Fibroblast of lung (primary cell): ENCODE measurements around the gene CCDC102A. TPM values are rescaled to one million over a fixed set of nuclear protein-coding genes. Genes with fewer than 3 reads are reported as not detected.
"Not testable (repeated sequence)": the region's sequence is repeated elsewhere in the genome, so short reads cannot be mapped to it uniquely, and the experiment has no call there.

Experiments
- DNase-seq, 2 donors: peaks; one replicate each; pipeline versions ENCODE4 v3.0.0 to v3.0.0-alpha.2; 2010; ENCODE audit warnings: low read depth in 2 of 2
- H2AFZ ChIP-seq: 2 replicates; pipeline ENCODE4 v1.5.1; 2012; ENCODE audit warnings: low read length, control low read depth, inconsistent platforms
- H3K27ac ChIP-seq: 2 replicates; pipeline ENCODE4 v1.5.1; 2011; ENCODE audit warnings: low read length, control low read depth; ENCODE audit not compliant: insufficient read depth
- H3K27me3 ChIP-seq: 2 replicates; pipeline ENCODE4 v1.5.1; 2011; ENCODE audit warnings: mild to moderate bottlenecking, low read length; ENCODE audit not compliant: control insufficient read depth, insufficient read depth
- H3K36me3 ChIP-seq: 2 replicates; pipeline ENCODE4 v1.5.1; 2011; ENCODE audit warnings: low read length; ENCODE audit not compliant: control insufficient read depth, insufficient read depth
- H3K4me1 ChIP-seq: 2 replicates; pipeline ENCODE4 v1.5.1; 2011; ENCODE audit warnings: low read length; ENCODE audit not compliant: control insufficient read depth, insufficient read depth; ENCODE audit errors: extremely low read depth
- H3K4me2 ChIP-seq: 2 replicates; pipeline ENCODE4 v1.5.1; 2011; ENCODE audit warnings: low read length, control low read depth; ENCODE audit not compliant: insufficient read depth; ENCODE audit errors: extremely low read depth
- H3K4me3 ChIP-seq, 4 experiments: fragments of 200-600 bp in 1 of 4; sonication (generic) in 1 of 4; replicated peaks in 1 of 4; 2 replicates each; pipeline ENCODE4 v1.5.1; 2011 to 2016; ENCODE audit warnings: low read length in 4 of 4, low read depth in 3 of 4, mild to moderate bottlenecking in 3 of 4, control low read depth in 2 of 4, inconsistent platforms in 1 of 4, mixed read lengths in 1 of 4; ENCODE audit not compliant: insufficient read depth in 1 of 4; ENCODE audit errors: control extremely low read depth in 1 of 4
- H3K79me2 ChIP-seq: 2 replicates; pipeline ENCODE4 v1.5.1; 2012; ENCODE audit warnings: mild to moderate bottlenecking, low read length, inconsistent platforms; ENCODE audit not compliant: control insufficient read depth, insufficient read depth
- H3K9ac ChIP-seq: 2 replicates; pipeline ENCODE4 v1.5.1; 2011; ENCODE audit warnings: mild to moderate bottlenecking, low read length, control low read depth; ENCODE audit not compliant: insufficient read depth
- H3K9me3 ChIP-seq: 2 replicates; pipeline ENCODE4 v1.5.1; 2012; ENCODE audit warnings: low read depth, low read length; ENCODE audit not compliant: control insufficient read depth, insufficient read depth
- H4K20me1 ChIP-seq: 2 replicates; pipeline ENCODE4 v1.5.1; 2011; ENCODE audit warnings: low read length; ENCODE audit not compliant: control insufficient read depth, insufficient read depth; ENCODE audit errors: extremely low read depth
- EZH2 ChIP-seq: IDR thresholded peaks from 2 replicates; pipeline ENCODE4 v1.5.1; 2012; ENCODE audit warnings: low read length, control low read depth, mild to moderate bottlenecking; ENCODE audit errors: missing control alignments
- polyA plus RNA-seq, 2 donors: library from polyadenylated mRNA; depleted of rRNA in 1 of 2; stranded (reverse) in 1 of 2; unstranded in 1 of 2; fragments of >200 nt; gene quantifications; 2 replicates each; pipeline ENCODE4 v1.2.1, GENCODE V29; 2011 to 2012; ENCODE audit warnings: missing spikeins in 1 of 2
- total RNA-seq: library from RNA; depleted of rRNA; stranded (reverse); fragments of >200 nt; gene quantifications from 2 replicates; pipeline ENCODE4 v1.2.1, GENCODE V29; 2014
- TF ChIP-seq, protein P1 (sequence below), 2 donors: IDR thresholded peaks in 1 of 2; conservative IDR thresholded peaks in 1 of 2; 1 replicate in 1 of 2; 2 replicates in 1 of 2; pipeline ENCODE4 v1.5.1; 2011 to 2012; ENCODE audit warnings: low read length in 2 of 2, control low read depth in 1 of 2, inconsistent platforms in 1 of 2, low read depth in 1 of 2, mild to moderate bottlenecking in 1 of 2

The CCDC102A gene
- total and polyA plus RNA-seq, 2 donors (not counting 1 experiment from before 2014, with no cell fraction given): 7.1 to 16.7 TPM

DNA sequence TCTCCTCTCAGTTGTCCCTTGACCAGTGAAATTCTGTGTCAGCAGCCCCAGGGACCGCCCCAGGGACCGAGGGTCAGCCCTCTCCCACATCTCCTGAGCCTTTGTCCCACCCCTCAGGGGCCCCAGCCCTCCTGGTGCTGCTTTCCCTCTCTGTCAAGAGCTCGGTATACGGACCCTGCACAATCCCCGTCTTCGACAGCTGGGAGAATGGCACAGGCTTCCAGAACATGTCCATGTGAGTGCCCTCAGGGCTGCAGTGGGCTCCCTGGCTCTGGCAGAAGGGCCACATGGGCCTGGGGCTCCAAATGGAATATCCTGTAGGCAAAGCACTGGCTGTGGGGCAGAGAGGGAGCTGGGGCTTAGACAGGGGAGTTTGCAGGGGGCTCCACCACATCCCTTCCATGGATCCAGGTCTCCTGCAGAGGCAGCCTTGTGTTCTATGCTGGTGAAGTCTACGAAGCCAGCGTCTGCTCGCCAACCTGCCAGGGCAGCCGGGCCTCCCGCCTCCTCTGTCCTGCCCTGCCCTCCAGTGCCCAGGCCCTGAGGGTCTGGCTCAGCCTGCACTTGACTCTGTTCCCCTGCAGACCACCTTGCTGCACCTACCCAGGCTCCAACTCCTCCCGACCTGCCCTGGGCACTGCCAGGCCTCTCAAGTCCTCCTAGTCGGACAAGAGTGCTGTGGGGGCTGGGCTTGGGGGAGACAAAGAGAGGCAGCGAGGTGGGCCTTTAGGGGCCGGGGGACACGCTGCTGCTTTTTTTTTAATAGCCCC lies 34.1 kb upstream of the CCDC102A start:
- no peaks in the 10 kb centered on the region for H3K36me3 ChIP-seq

DNA sequence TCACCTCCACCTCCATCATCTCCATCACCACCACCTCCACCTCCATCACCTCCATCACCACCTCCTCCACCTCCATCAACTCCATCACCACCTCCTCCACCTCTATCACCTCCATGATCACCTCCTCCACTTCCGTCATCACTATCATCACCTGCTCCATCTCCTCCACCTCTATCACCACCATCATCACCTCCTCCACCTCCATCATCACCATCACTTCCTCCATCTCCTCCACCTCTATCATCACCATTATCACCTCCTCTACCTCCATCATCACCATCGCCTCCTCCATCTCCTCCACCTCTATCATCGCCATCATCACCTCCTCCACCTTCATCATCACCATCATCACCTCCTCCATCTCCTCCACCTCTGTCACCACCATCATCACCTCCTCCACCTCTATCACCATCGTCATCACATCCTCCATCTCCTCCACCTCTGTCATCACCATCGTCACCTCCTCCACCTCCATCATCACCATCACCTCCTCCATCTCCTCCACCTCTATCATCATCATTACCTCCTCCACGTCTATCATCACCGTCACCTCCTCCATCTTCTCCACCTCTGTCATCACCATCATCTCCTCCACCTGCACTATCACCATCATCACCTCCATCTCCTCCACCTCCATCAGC lies 33.1 kb upstream of the CCDC102A start:
- Histone ChIP-seq H3K27me3 (no peaks in the 10 kb centered on the region), H3K4me3 (no peak overlapping the region), H3K9me3 (no peaks in the 10 kb centered on the region), H3K27ac (no peak overlapping the region), H2AFZ (no peak overlapping the region), H3K79me2 (no peaks in the 10 kb centered on the region), H3K36me3 (no peaks in the 10 kb centered on the region), H3K4me1 (no peaks in the 10 kb centered on the region), H4K20me1 (no peaks in the 10 kb centered on the region), H3K9ac (no peak overlapping the region), H3K4me2 (no peak overlapping the region)
- no peak for TF ChIP-seq EZH2
- TF ChIP-seq, protein P1, sequence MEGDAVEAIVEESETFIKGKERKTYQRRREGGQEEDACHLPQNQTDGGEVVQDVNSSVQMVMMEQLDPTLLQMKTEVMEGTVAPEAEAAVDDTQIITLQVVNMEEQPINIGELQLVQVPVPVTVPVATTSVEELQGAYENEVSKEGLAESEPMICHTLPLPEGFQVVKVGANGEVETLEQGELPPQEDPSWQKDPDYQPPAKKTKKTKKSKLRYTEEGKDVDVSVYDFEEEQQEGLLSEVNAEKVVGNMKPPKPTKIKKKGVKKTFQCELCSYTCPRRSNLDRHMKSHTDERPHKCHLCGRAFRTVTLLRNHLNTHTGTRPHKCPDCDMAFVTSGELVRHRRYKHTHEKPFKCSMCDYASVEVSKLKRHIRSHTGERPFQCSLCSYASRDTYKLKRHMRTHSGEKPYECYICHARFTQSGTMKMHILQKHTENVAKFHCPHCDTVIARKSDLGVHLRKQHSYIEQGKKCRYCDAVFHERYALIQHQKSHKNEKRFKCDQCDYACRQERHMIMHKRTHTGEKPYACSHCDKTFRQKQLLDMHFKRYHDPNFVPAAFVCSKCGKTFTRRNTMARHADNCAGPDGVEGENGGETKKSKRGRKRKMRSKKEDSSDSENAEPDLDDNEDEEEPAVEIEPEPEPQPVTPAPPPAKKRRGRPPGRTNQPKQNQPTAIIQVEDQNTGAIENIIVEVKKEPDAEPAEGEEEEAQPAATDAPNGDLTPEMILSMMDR (conservative IDR thresholded peaks at IDR 0.05 in 1 of 2, IDR thresholded peaks at IDR 0.05 in 1 of 2; ENCODE audit: low read depth in 1 of 2, low read length in 2 of 2): no peak
- no peak for DNase-seq

More for the DNA sequence above, 34.1 kb upstream of the CCDC102A start:
- H3K9me3 ChIP-seq: no peaks in the 10 kb centered on the region
- H3K4me3 ChIP-seq: no peak overlapping the region
- H2AFZ ChIP-seq: no peak overlapping the region
- no peak for DNase-seq
- no peak overlapping the region for H3K27ac ChIP-seq
- TF ChIP-seq EZH2: no peak
- TF ChIP-seq, protein P1 (conservative IDR thresholded peaks at IDR 0.05 in 1 of 2, IDR thresholded peaks at IDR 0.05 in 1 of 2; ENCODE audit: low read depth in 1 of 2, low read length in 2 of 2): no peak
- H3K27me3 ChIP-seq: no peaks in the 10 kb centered on the region
- no peak overlapping the region for H3K4me2 ChIP-seq
- no peaks in the 10 kb centered on the region for H4K20me1 ChIP-seq
- no peaks in the 10 kb centered on the region for H3K4me1 ChIP-seq
- no peak overlapping the region for H3K9ac ChIP-seq
- H3K79me2 ChIP-seq: no peaks in the 10 kb centered on the region

DNA sequence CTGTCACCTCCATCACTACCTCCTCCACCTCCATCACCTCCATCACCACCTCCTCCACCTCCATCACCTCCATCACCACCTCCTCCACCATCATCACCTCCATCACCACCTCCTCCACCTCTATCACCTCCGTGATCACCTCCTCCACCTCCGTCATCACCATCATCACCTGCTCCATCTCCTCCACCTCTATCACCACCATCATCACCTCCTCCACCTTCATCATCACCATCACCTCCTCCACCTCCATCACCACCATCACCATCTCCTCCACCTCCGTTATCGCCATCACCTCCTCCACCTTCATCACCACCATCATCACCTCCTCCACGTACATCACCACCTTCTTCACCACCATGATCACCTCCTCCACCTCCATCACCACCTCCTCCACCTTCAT lies 32.4 kb upstream of the CCDC102A start:
- H2AFZ ChIP-seq, H3K27ac ChIP-seq, H3K4me2 ChIP-seq, DNase-seq, H3K79me2 ChIP-seq, H4K20me1 ChIP-seq, H3K36me3 ChIP-seq, H3K9me3 ChIP-seq, H3K4me3 ChIP-seq, H3K4me1 ChIP-seq, H3K27me3 ChIP-seq, H3K9ac ChIP-seq: not testable (repeated sequence)
